Panc1 (cell line): ENCODE data around the gene CNRIP1. TPM values are rescaled to one million over a fixed set of nuclear protein-coding genes. Genes with fewer than 3 reads are reported as not detected.

Experiments used
- ATAC-seq: fragments of 200-7000 bp; cut with Tn5 transposase; 2 replicates; pipeline ENCODE4 v1.9.1; 2020; ENCODE audit warnings: mild to moderate bottlenecking, moderate library complexity
- BruUV-seq: library from RNA; stranded (reverse); fragments of 400-500 nt; replicated peaks from 2 replicates; lab custom pipeline; 2021; lab: Mats Ljungman, UMichigan
- CTCF ChIA-PET: fragments of 300-600 bp; sonication (Branson Sonifier 250); formaldehyde crosslinking; loops from one replicate; lab custom pipeline; 2022; ENCODE audit warnings: antibody characterized with exemption; lab: Charles Lee
- POLR2A ChIA-PET: fragments of 300-600 bp; sonication (Branson Sonifier 250); formaldehyde crosslinking; loops from one replicate; lab custom pipeline; 2022; ENCODE audit warnings: antibody characterized with exemption; lab: Charles Lee
- DNase-seq: peaks from one replicate; pipeline ENCODE4 v3.0.0-alpha.2; 2010; ENCODE audit warnings: low read depth, low spot score
- H3K27ac ChIP-seq: 2 replicates; pipeline ENCODE4 v1.5.1; 2011; ENCODE audit warnings: mild to moderate bottlenecking, low read length, inconsistent platforms
- H3K27me3 ChIP-seq: fragments of 200-500 bp; sonication (Bioruptor generic); 2 replicates; pipeline ENCODE4 v1.6.0; 2014; ENCODE audit warnings: low read length, inconsistent platforms; ENCODE audit not compliant: control insufficient read depth, insufficient read depth
- H3K36me3 ChIP-seq: fragments of 200-500 bp; sonication (Bioruptor generic); 2 replicates; pipeline ENCODE4 v1.5.1; 2014; ENCODE audit warnings: inconsistent platforms, mild to moderate bottlenecking, low read length, moderate library complexity; ENCODE audit not compliant: control insufficient read depth, insufficient read depth
- H3K4me1 ChIP-seq: 2 replicates; pipeline ENCODE4 v1.5.1; 2011; ENCODE audit warnings: inconsistent platforms, mild to moderate bottlenecking, low read length, moderate library complexity; ENCODE audit not compliant: control insufficient read depth, insufficient read depth
- H3K4me3 ChIP-seq, 2 experiments: 2 replicates each; pipeline ENCODE4 v1.5.1; 2011 to 2012; ENCODE audit warnings: low read depth in 2 of 2, low read length in 2 of 2, mild to moderate bottlenecking in 2 of 2, inconsistent platforms in 1 of 2, moderate library complexity in 1 of 2
- H3K9me3 ChIP-seq: fragments of 200-500 bp; sonication (Bioruptor generic); 2 replicates; pipeline ENCODE4 v1.5.1; 2014; ENCODE audit warnings: low read depth, mild to moderate bottlenecking, inconsistent platforms, low read length, moderate library complexity; ENCODE audit not compliant: control insufficient read depth, insufficient read depth
- POLR2AphosphoS5 ChIP-seq: IDR thresholded peaks from 2 replicates; pipeline ENCODE4 v1.6.1; 2012; ENCODE audit warnings: mild to moderate bottlenecking, low read depth, low read length, moderate library complexity
- REST ChIP-seq, 2 experiments: IDR thresholded peaks; 2 replicates each; pipeline ENCODE4 v1.6.1; 2011 to 2012; ENCODE audit warnings: low read depth in 2 of 2, control low read depth in 1 of 2, low read length in 1 of 2, mild to moderate bottlenecking in 1 of 2, moderate library complexity in 1 of 2; ENCODE audit not compliant: insufficient read depth in 1 of 2
- SIN3A ChIP-seq: IDR thresholded peaks from 2 replicates; pipeline ENCODE4 v1.6.1; 2012; ENCODE audit warnings: low read depth, mild to moderate bottlenecking, low read length, moderate library complexity, borderline replicate concordance; ENCODE audit not compliant: insufficient read depth
- TCF7L2 ChIP-seq: IDR thresholded peaks from 2 replicates; pipeline ENCODE4 v1.6.1; 2011; ENCODE audit warnings: mild to moderate bottlenecking, low read depth, low read length, inconsistent platforms
- in situ Hi-C: cut with HindIII; loops from 2 replicates; pipeline ENCODE4 v1.10.0; 2016; ENCODE audit warnings: low sequenced_read_pairs, low pct_unique_long_range_greater_than_20kb
- intact Hi-C: fragments of 100-400 bp; cut with micrococcal nuclease; formaldehyde crosslinking; loops from one replicate; pipeline ENCODE4 v1.10.0; 2022; ENCODE audit not compliant: unreplicated experiment
- total RNA-seq: library from RNA; stranded (reverse); gene quantifications from one replicate; pipeline ENCODE4 v1.2.1, GENCODE V29; 2021; ENCODE audit not compliant: unreplicated experiment
- TF ChIP-seq, protein P1 (sequence below): fragments of 450-650 bp; IDR thresholded peaks from 2 replicates; pipeline ENCODE4 v1.5.1; 2017; ENCODE audit warnings: mild to moderate bottlenecking

The CNRIP1 gene
- total RNA-seq, 1 experiment from 2014 or later = not detected

GRCh38 chr2:68252400-68253218 lies 67.1 kb downstream of the CNRIP1 start, which contains the start of gene PPP3R1:
TSS of gene PPP3R1 (minus strand) at chr2:68252532. CDS start at chr2:68252127, 405 bp downstream.
- BruUV-seq = TSS peak; percentile 96
- POLR2A ChIA-PET = interaction anchor here (0.5 kb wide), 1 partner anchor 192 kb away, joined by 3 read pairs; no protein-coding TSS in a partner anchor
- Histone ChIP-seq H3K4me3 (peak within 1 kb of the TSS; percentile 97 to 98), H3K36me3 (peaks cover 10% of the 10 kb centered on the region), H3K27me3 (no peaks in the 10 kb centered on the region), H3K27ac (peak within 1 kb of the TSS; percentile 96), H3K9me3 (no peaks in the 10 kb centered on the region), H3K4me1 (peaks cover 30% of the 10 kb centered on the region)
- intact Hi-C loops (no loop called here), in situ Hi-C loops (no loop called here)
- ATAC-seq = peak; percentile 96
- CTCF ChIA-PET = interaction anchor here (0.7 kb wide), 1 partner anchor 691 kb away, joined by 3 read pairs; no protein-coding TSS in a partner anchor
- DNase-seq = peak; percentile 60
- TF ChIP-seq SIN3A = no peak; the same call in 1 of the 2 replicates
- TF ChIP-seq, protein P1, sequence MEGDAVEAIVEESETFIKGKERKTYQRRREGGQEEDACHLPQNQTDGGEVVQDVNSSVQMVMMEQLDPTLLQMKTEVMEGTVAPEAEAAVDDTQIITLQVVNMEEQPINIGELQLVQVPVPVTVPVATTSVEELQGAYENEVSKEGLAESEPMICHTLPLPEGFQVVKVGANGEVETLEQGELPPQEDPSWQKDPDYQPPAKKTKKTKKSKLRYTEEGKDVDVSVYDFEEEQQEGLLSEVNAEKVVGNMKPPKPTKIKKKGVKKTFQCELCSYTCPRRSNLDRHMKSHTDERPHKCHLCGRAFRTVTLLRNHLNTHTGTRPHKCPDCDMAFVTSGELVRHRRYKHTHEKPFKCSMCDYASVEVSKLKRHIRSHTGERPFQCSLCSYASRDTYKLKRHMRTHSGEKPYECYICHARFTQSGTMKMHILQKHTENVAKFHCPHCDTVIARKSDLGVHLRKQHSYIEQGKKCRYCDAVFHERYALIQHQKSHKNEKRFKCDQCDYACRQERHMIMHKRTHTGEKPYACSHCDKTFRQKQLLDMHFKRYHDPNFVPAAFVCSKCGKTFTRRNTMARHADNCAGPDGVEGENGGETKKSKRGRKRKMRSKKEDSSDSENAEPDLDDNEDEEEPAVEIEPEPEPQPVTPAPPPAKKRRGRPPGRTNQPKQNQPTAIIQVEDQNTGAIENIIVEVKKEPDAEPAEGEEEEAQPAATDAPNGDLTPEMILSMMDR = no peak
- TF ChIP-seq REST (IDR thresholded peaks at IDR 0.05; ENCODE audit: insufficient read depth in 1 of 2, low read depth in 2 of 2, low read length in 1 of 2) = no peak
- TF ChIP-seq TCF7L2 = no peak
- TF ChIP-seq POLR2AphosphoS5 = peak; percentile 95

DNA sequence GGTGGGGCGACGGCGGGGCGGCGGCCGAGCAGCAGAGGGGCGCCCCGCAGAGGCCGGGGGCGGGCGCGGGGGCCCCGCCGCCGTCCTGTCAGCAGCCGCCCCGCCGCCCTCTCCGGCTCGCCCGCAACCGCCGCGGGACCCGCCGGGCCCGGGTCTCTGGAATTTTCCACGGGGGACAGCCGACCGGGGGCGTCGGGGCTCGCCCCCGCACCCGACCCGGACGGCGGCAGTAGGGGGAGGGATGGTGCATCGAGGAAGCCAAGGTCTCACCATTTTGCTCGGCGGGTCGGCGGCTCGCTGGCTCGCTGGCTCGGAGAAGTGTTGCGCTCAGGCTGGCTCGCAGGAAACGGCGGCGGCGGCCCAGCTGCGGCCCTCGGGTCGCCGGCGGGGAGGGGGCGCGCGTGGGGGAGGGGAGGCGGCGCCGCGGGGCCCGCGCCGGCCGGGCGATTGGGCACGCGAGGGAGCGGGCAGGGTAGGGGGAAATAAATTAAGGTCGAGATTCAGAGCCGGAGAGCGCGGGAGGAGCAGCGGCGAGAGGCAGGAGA lies 67.8 kb downstream of the CNRIP1 start:
- intact Hi-C loops (no loop called here), in situ Hi-C loops (no loop called here)
- TF ChIP-seq SIN3A (0 out of 2 replicates have a peak, but pooled peaks have one; percentile 13), POLR2AphosphoS5 (no peak)
- peak; percentile 26 for ATAC-seq
- ChIA-PET POLR2A (no interaction called here), CTCF (no interaction called here)
- no peak for DNase-seq
- BruUV-seq = no TSS peak
- H3K9me3 ChIP-seq = no peaks in the 10 kb centered on the region
- no peak overlapping the region for H3K27ac ChIP-seq
- H3K36me3 ChIP-seq = peaks cover 10% of the 10 kb centered on the region
- peaks cover 30% of the 10 kb centered on the region for H3K4me1 ChIP-seq
- H3K4me3 ChIP-seq = peak overlapping the region; percentile 68 to 92
- no peaks in the 10 kb centered on the region for H3K27me3 ChIP-seq
